Hematopoietic multipotent progenitor cell treated with erythropoietin and hydrocortisone succinate and interleukin-3 and kit ligand, for 8 days (in vitro differentiated cells): ENCODE data around the gene IZUMO2.
A peak's percentile ranks its signal among the peaks of the same experiment; 100 is the strongest.

Experiments
- DNase-seq: peaks from one replicate; pipeline ENCODE4 v3.0.0-alpha.2; 2015

The IZUMO2 gene

GRCh38 chr19:50162988-50163387, at the start of gene IZUMO2:
IZUMO2 (minus strand) TSS chr19:50163281; CDS start chr19:50163194, 87 bp downstream.
- no peak for DNase-seq

GRCh38 chr19:50210425-50210824, 47.3 kb upstream of the IZUMO2 start:
- DNase-seq, result no peak

DNA sequence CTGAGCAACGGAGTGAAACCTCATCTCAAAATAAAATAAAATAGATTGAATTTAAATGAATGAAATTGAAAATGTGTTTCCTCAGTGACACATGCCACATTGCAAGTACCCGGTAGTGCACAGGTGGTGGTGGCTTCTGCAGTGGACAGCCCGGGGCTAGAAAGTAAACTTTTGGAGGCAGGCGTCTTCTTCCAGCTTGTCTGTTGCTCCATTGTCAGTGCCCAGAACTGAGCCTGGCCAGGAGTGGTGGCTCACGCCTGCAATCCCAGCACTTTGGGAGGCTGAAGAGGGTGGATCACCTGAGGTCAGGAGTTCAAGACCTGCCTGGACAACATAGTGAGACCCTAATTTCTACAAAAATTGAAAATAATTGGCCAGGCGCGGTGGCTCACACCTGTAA, 46.0 kb upstream of the IZUMO2 start:
- no peak for DNase-seq

DNA sequence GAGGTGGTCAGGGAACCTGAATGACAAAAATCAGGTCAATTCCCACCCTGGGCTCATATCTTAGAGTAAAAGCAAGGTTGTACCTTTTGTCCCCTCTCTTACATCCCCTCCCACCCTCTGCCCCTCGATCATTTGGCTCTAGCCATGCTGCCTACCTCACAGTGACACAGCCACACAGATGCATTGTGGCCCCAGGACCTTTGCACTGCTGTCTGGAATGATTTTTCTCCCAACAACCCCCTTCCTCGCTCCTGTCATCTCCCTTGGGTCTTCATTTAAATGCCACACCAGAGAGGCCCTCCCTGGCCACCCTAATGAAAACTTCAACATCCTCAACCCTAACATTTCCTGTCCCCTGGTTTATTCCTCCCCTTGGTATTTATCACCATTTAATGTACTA, 44.6 kb upstream of the IZUMO2 start:
- DNase-seq, result no peak

GRCh38 chr19:50206191-50206590, 43.1 kb upstream of the IZUMO2 start:
- no peak for DNase-seq

- DNase-seq, result no peak
Observed at GRCh38 chr19:50205681-50206138, 42.6 kb upstream of the IZUMO2 start.

DNA sequence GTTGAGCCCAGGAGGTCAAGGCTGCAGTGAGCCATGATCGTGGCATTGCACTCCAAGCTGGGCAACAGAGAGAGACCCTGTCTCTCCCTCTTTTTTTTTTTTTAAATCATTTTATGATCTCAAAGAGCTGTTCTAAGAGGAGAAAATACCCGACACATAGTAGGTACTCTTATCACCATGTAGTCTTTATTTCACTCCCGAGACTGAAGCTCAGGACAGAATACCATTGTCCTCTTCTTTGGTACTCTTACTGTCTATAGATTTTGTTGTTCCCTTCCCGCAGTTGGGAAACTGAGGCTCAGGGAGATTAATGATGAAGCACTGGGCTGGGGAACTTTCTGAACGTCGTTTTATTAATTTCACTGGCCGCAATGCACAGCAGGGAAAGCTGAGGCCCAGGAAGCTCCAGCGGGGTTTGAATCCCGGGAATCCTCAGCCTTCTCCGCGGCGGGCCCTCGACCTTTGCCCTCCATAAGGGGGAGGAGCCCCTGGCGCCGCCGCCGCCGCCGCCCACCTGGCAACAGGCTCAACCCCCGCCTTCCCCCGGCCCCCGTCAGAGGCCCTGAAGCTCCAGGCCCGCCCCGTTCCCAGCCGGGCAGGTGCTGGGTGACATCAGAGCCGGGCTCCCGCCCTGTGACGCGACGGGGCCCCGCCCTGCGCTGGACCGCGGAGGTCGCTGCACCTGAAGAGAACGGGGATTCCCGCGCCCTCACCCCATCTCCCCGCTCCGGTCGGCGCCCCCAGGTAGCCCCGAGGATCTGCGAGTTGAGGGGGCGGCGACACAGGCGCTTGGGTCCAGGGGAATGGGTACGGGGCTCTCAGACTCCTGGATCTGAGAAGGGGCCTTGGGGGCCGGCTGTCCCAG, 42.0 kb upstream of the IZUMO2 start:
- no peak for DNase-seq

- no peak for DNase-seq
Observed at GRCh38 chr19:50204081-50204428, 41.0 kb upstream of the IZUMO2 start.

DNA sequence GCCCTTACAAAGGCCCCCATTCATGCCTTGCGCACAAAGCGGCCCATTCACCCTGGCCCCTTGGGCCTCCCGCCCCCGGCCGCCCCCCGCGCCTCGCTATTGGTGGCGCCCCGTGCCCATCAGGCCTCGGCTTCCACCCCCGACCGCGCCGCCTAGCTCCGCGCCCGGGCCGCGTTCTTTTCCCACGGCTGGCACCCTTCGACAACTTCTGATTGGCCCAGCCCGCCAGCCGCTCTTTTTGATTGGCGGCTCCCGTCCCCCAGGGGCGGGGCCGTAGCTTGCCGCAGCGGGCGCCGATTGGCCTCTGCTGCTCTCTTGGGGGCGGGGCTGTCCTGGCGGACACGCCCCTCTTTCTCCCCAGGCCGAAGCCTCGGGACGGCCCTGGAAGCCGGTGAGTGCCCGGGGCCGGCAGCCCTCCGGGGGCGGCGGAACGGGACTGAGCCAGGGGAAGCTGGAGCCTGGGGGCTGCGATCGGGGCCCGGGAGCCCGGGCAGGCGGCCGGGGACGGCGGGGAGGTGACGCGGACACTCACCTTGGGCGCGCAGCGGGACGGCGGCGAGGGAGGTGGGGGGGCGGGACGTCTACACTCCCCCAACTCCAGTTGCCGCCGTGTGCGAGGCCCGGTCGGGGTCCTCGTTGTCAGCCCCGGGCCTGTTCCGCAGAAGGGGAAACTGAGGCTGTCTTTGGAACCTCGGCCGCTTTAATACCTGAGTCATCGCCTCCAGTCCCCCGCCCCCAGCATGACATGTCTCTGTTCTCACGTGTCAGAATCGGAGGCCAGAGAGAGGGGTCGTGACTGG, 40.4 kb upstream of the IZUMO2 start, which contains the start of gene MYH14:
Gene MYH14 (plus strand): TSS at position 342 of the 800 bp plus-strand sequence. CDS start 6,744 bp downstream, outside the sequence.
- DNase-seq, result peak; percentile 9

GRCh38 chr19:50202962-50203280, 39.8 kb upstream of the IZUMO2 start:
- no peak for DNase-seq

DNA sequence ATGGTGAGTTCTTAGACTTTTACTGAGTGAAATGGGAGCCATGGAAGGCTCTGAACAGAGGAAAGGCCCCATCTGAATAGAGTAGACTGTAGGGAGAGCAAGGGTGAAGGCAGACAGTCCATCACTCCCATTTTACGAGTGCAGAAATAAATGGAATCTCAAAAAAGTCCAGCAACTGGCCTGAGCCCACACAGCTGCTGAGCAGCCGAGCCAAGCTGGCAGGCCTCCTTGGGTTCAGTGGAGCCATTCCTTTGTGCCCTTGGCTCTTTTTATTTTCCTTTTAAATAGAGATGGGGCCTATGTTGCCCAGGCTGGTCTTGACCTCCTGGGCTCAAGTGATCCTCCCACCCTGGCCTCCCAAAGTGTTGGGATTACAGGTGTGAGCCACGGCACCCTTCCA, 39.3 kb upstream of the IZUMO2 start:
- DNase-seq, result no peak

GRCh38 chr19:50199259-50199555, 36.1 kb upstream of the IZUMO2 start:
- no peak for DNase-seq

GRCh38 chr19:50198431-50199258, 35.6 kb upstream of the IZUMO2 start:
- no peak for DNase-seq

GRCh38 chr19:50197348-50197747, 34.3 kb upstream of the IZUMO2 start:
- no peak for DNase-seq

- no peak for DNase-seq
Observed at GRCh38 chr19:50196322-50196932, 33.3 kb upstream of the IZUMO2 start.

DNA sequence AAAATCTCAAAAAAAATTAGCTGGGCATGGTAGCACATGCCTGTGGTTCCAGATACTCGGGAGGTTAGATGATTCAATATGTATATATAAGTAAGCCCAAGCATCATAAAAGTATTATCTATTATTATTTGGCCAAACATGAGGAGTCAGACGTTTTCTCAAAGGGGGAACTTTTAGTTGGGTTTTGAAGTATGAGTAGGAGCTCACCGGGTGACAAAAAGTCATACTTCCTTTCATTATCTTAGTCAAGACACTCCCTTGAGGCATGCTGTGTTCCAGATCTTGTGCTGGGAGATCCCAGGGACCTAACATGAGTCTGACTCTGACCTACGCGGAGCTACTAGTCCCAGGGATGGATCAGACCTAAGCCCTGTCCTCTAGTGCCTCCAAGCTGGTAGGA, 32.1 kb upstream of the IZUMO2 start:
- no peak for DNase-seq

GRCh38 chr19:50192463-50193211, 29.6 kb upstream of the IZUMO2 start:
- no peak for DNase-seq

GRCh38 chr19:50191216-50191615, 28.1 kb upstream of the IZUMO2 start:
- DNase-seq, result no peak

DNA sequence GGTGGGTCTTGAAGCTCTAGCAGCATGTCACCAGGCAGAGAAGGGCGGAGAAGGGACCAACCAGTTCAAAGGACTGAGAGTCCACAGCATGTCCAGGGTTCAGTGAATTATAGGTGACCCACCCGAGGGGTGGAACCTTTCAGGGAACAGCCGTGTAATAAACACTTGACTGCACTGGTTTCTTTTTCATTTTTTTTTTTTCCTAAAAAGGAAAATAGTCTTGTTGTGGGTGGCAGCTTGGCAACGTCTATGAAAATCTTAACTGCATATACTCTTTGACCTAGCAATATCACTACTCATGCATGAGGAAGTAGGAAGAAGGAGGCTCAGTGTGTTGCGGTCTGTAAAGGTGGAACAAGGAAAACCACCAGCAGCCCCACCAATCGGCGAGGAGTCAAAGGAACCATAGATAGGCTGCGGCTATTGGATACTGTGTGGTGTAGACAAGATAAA, 27.4 kb upstream of the IZUMO2 start:
- DNase-seq, result no peak

DNA sequence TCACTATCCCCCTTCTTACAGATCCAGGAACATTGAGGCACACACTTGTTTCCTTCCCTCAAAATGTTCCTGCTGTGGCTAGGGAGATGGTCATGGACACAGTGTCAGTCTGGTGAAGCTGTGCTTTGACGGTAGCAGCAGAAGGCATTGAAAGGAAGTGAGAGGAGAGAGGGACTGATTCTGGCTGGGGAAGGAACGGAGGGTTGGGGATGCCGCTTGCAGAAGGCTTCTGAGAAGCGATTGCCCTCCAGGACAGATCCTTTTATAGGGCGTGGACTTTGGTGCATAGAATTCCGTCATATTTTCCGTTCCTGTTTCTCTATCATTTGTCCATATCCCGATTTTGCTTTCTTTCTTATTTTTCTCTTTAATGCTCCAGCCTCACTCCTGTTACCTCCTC, 26.2 kb upstream of the IZUMO2 start:
- DNase-seq, result no peak

- no peak for DNase-seq
Observed at GRCh38 chr19:50187937-50188336, 24.9 kb upstream of the IZUMO2 start.

DNA sequence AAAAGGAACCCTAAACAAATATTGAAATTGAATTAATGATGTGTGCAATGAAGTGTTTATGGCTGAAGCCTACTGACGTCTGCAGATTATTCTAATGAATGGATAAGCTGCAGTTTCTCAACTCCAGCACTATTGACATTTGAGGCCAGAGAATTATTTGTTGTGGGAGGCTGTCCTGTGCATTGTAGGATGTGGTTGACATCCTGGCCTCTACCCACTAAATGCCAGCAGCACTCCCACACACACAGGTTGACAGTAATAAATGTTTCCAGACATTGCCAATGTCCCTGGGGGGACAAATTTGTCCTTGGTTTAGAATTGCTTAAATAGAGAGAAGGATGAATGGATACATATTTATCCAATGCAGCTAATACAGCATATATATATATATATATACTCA, 21.1 kb upstream of the IZUMO2 start:
- DNase-seq, result no peak
